Femur (tissue), 1 donor: Measurements from ENCODE around the gene CENPV.

Source experiments
- DNase-seq: peaks from one replicate; pipeline ENCODE4 v3.0.0-alpha.2; 2017

The CENPV gene

GRCh38 chr17:16358394-16358793, 5.1 kb upstream of the CENPV start:
- DNase-seq, result no peak

DNA sequence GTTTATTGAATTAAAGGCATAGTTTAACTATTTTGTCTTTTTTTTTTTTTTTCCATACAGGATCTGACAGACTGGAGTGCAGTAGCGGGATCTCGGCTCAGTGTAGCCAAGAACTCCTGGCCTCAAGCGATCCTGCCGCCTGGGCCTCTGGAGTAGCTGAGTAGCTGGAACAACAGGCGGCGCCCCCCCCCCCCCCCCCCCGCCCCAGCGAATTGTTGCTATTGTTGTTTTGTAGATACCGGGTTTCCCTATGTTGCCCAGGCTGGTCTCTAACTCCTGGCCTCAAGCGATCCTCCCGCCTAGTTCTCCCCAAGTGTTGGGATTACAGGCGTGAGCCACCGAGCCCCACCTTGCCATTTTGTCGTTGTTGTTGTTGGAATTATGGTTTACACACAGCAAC, 1.3 kb upstream of the CENPV start:
- no peak for DNase-seq

GRCh38 chr17:16352667-16353316, 477 bp downstream of the CENPV start:
- DNase-seq, result peak; percentile 46

DNA sequence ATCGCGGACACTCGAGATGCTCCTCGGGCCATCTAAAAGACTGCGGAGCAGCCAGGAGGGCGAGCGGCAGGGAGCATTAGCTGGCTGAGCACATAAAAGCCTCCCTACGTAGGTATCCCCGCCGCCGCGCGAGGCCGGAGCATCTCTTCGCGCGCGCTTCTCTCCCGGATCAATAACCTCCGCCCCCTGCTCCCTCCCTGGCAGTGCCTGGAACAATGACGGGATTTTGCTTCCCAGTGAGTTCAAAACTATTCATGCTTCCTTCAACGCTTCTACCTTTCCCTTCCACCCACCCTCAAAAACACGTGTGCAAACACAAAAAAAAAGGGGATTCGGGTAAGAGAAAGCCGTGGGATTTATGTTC, 984 bp downstream of the CENPV start:
- peak; percentile 42 for DNase-seq

GRCh38 chr17:16351831-16352230, 1.4 kb downstream of the CENPV start:
- DNase-seq, result no peak

DNA sequence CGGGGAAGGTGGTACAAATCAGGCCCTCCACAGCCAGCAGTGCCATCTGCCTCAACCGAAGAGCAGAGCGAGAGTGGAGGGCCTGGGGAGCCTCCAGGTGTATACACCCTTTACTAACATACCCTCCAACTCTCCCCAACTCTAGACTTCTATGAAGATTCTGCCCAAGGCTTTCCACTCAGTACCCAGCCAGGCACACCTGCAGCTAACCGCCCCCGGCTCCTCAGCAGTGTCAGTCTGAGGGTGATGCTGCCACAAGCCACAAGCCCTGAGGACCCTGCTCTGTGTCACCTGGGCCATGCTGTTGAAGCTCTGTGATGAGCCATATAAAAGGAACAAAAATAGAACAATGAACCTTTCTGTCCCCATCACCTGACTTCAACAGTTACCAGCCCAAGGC, 3.8 kb downstream of the CENPV start:
- DNase-seq, result no peak

GRCh38 chr17:16348586-16348985, 4.7 kb downstream of the CENPV start:
- DNase-seq, result no peak

- no peak for DNase-seq
These were observed 6.5 kb downstream of the CENPV start for GRCh38 chr17:16346721-16347271.

DNA sequence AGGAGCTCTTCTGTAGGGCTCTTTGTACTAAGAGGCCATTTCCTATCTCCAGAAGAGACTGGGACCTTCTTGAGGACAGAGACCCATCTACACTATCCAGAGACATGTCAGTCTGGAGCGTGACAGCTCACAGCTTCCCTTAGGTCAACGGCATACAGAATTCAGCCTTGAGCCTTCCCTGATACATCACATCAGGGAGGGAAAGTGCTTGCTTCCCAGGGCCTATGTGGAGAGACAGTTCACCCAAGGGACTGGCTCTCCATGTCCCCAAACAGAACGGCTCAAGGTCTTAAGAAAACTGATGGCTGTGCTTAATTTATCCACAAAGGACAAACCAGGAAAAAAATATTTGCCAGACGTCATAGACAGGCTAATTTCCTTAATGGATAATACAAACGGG, 7.7 kb downstream of the CENPV start:
- DNase-seq, result no peak

- no peak for DNase-seq
These were observed 9.7 kb downstream of the CENPV start for GRCh38 chr17:16343569-16343968.

DNA sequence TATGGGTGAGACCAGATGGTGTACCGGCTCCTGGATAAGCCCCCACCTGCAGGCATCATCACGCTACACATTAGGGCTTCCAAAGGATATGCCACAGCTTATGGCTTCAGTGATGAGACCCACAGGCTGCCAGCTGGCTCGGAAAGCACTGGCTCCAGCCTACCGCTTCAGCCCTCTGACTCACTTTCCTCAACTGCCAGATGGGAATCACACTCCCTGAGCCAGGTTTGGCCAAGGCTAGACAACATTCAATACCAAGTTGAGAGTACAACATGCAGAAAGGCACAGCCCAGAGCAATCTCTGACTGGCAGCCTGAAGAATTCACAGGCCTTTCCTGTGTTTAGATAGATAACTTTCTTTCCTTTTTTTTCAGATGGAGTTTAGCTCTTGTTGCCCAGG, 10.3 kb downstream of the CENPV start:
- no peak for DNase-seq

DNA sequence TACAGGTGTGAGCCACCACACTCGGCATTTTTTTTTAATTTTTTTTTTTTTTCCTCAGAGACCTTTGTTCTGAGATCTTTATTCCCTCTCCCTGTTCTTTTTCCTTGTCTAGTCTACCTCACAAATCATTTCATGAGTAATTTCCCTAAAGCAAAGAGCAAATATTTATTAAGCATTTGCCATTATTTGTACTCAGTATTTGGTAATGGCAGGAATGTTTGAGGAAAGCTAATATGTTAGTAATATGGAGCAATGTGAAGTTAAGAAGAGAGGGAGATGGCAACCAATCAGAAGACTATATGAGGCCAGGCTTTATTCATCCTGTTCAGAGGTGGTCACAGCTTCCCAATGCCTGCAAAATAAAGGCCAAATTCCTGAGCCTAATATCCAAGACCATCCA, 13.3 kb downstream of the CENPV start:
- no peak for DNase-seq

DNA sequence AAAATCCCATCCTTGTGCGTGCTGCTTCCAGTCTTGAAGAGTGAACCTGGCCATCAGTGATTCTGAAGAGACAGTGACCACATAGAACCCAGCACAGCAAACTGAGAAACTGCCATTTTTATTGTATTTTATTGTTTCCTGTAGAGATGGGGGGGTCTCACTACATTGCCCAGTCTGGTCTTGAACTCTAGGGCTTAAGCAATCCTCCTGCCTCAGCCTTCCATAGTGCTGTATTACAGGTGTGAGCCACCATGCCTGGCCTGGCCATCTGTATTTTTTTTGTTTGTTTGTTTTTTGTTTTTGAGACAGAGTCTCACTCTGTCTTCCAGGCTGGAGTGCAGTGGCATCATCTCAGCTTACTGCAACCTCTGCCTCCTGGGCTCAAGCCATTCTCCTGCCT, 13.9 kb downstream of the CENPV start:
- DNase-seq, result no peak

- DNase-seq, result no peak
These were observed 14.9 kb downstream of the CENPV start for GRCh38 chr17:16338391-16338790.

DNA sequence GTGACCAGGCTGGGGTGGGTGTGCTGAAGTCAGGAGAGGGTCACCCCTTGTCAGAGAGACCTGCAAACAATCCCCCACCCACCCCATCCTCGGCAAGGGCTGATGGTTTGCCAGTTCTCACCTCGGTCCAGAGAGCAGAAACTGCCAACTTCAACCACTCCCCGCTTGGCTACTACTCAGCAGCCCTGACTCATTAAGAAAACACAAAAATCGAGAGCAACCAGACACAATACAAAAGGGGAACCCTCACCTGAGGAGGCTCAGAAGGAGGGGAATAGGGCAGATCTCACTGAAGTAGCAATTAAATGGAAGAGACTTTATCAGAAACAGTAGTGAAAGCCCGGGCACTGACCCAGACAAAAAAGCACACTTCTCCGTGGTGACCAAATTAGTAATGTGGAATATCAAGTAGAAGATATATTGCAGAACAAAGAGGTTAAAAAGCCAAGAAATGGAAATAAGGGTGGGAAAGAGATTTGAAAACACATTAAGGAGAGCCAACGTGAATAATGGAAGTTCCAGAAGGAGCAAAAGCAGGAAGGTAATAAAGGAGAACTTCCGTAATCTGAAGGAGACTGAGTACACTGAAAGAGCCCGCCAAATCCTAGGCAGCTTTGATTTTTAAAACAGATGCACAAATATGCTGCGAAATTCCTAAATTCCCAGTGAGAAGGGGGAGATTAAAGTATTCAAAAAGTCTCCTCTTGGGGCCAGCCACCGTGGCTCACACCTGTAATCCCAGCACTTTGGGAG, 23.6 kb downstream of the CENPV start:
- peak; percentile 59 for DNase-seq

- no peak for DNase-seq
These were observed 24.3 kb downstream of the CENPV start for GRCh38 chr17:16328997-16329396.

DNA sequence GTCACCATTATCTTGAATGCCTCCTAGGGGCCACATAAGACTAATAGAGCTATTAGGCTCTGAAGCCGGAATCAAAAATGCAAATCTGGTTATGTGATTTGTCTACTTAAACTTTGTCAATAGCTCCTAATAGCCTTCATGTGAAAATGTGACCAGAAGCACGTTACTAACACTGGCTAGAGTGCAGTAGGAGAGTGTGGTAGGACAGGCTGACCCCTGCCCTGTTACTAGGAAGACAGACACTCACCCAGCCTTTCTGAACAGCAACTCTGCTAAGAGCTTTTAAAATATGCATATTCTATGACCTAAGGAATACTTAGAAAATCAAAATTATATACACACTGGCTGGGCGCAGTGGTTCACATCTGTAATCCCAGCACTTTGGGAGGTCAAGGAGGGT, 26.3 kb downstream of the CENPV start:
- DNase-seq, result no peak

DNA sequence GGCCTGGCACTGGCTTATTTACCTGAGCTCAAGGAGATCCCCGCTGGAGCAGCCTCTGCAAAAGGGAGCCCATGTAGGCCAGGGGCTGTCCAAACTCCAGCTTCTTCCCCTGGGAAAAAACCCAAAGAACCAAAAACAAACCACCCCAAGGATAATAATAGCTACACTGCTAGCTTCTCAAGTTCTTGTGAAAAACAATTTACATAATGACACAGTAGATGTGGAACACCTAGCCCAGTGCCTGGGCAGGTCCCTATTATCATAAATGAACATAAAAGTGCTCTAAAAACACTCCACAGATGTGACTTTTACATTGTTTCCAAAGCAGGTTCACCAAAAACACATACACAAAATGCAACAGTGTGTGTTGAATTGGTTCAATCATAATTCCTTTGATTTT, 27.3 kb downstream of the CENPV start:
- no peak for DNase-seq

- DNase-seq, result no peak
These were observed 30.6 kb downstream of the CENPV start for GRCh38 chr17:16322636-16323035.

DNA sequence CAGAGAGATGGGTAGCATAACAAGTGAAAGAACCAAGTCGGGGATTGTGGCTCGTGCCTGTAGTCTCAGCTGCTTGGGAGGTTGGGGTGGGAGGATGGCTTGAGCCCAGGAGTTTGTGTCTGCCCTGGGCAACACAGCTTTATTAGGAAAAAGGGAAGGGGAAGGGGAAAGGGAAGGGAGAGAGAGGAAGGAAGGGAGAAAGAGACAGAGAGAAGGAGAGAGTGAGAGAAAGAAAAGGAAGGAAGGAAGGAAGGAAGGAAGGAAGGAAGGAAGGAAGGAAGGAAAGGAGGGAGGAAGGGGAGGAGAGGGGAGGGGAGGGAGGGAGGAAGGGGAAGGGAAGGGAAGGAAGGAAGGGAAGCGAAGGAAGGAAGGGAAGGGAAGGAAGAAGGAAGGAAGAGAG, 33.3 kb downstream of the CENPV start:
- DNase-seq, result no peak

- no peak for DNase-seq
These were observed 38.4 kb downstream of the CENPV start for GRCh38 chr17:16314859-16315258.

- no peak for DNase-seq
These were observed 39.1 kb downstream of the CENPV start for GRCh38 chr17:16314189-16314588.

- DNase-seq, result no peak
These were observed 39.9 kb downstream of the CENPV start for GRCh38 chr17:16313139-16314090.
